Kasumi-1 (cell line): ENCODE results near the gene IFTAP.
"Not testable (repeated sequence)": the region's sequence is repeated elsewhere in the genome, so short reads cannot be mapped to it uniquely, and the experiment has no call there.

Source experiments
- DNase-seq, 2 experiments: peaks; one replicate each; lab custom pipeline; 2025; lab: John Stamatoyannopoulos, UW

IFTAP gene, protein sequence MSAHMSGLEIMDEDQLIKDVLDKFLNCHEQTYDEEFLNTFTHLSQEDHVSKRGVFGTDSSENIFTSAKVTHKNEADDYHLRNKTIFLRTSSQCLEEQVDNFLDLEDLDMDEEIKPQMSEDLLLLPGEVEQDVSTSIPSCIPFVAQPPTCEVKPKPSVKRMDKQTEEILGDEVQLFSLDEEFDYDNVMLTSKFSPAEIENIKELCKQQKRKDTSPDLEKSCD

DNA sequence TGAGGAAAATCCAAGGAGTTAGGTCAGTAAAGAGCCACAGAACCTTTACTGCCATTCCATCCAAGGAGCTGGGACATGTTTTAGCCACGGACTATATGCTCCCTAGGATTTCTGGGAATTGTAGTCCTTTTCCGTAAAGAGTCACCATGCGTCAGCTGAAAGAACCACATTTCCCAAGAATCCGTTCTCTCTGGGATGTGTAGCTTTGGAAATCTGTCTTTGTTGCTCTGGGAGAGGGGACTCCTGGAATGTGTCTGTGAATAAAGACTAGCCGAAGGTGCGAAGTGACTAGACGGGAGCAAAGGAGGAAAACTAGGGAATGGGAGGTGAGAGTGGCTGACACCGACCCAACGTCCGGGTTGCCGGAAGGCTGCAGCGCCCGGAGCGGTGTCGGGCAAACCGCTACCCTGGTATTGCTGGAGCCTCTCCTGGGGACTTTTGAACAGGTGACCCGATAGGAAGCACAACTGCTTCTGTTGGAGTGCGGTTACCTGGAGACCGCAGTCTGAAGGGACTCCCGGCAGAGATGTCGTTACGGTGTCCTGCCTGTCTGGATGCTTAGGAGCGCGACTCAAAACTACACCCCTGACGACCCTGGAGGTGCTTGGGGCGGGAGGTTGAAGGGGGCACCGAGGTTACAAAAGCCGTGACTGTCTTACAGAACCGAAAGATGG lies at the start of gene IFTAP:
IFTAP (plus strand) TSS at position 187 of the 674 bp plus-strand sequence. CDS start 15,602 bp downstream, outside the sequence.
- DNase-seq: peak; percentile 96 to 99

- DNase-seq: no peak
Observed at GRCh38 chr11:36550385-36551115, 43.8 kb upstream of the IFTAP start.

DNA sequence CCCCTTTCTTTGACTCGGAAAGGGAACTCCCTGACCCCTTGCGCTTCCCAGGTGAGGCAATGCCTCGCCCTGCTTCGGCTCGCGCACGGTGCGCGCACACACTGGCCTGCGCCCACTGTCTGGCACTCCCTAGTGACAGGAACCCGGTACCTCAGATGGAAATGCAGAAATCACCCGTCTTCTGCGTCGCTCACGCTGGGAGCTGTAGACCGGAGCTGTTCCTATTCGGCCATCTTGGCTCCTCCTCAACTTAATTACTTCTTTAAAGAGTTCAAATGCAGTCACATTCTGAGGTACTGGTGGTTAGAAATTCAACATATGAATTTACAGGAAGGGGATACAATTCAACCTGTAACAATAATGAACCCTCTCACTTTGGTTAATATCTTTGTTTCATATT lies 36.9 kb upstream of the IFTAP start:
- DNase-seq: not testable (repeated sequence)

- DNase-seq: no peak
Observed at GRCh38 chr11:36557991-36558390, 36.3 kb upstream of the IFTAP start.

- no peak for DNase-seq
Observed at GRCh38 chr11:36558571-36559413, 35.5 kb upstream of the IFTAP start.

GRCh38 chr11:36564376-36565030 lies 29.8 kb upstream of the IFTAP start:
- DNase-seq: peak; percentile 71 to 87

DNA sequence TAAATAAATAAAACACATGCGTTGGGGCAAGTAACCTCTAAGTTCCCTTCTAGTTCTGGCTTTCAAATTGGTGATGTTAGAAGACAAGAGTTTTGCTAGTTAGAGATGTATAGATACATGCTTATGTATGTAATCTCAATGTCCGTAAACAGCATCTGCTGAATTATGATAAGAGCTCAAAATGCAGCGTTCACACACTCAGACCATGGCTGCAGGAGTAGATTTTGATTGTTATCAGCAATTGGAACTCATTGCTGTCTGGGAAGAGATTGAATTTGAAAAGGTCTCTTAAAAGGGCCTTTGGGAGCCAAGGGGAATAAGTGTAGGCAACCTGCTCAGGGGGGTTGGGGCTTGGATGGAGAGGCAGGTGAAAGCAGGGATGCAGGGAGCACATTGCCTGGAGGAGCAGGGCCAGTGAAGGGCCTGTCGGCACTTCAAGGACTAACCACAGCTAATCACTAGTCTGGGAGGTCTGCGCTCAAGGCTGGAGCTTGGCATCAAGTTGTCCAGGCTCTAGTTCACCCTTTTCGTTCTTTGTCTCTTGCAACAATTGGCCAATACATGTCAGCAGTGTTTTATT lies 29.2 kb upstream of the IFTAP start:
- no peak for DNase-seq

DNA sequence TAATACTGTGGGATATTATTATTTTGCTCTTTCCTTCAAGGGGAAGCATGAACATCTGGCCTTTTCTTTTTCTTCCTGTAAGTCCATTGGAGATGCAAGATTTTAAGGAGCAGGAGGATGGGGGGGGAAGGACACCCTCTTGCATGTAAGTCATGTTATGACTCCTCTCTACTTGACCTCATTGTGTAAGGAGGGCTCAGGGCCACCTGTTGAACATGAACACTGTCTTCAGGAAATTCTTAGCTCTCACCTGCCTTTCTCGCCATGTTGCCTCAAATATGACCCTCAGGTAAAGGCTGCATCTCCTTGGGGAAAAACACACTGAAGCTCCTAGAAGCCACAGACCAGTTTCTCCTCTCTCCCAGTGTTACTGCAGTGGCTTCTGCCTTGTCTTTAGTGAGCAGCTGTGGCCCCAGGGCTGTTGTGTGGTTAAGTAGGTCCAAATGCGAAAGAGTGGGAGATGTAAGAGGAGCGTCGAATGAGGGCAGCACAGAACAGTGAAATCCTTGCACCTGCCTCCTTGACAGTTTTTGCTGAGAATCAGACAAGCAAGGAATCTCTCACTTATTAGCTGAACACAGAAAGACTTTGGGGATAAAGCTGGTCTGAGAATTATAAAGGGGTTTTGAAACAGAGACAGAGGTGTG lies 27.8 kb upstream of the IFTAP start:
- no peak for DNase-seq

- no peak for DNase-seq
Observed at GRCh38 chr11:36567694-36568093, 26.6 kb upstream of the IFTAP start, which contains the start of gene RAG1. RAG1 (plus strand) TSS chr11:36568007; CDS start chr11:36573305, 5,298 bp downstream.

DNA sequence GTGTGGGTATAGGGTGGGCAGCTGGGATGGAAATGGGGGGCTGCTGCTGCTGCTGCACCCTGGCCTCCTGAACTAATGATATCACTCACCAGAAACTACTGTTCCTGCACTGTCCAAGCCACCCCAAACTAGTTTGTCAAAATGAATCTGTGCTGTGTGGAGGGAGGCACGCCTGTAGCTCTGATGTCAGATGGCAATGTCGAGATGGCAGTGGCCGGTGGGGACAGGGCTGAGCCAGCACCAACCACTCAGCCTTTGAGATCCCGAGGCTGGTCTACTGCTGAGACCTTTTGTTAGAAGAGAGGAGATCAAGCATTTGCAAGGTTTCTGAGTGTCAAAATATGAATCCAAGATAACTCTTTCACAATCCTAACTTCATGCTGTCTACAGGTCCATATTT lies 25.2 kb upstream of the IFTAP start:
- no peak for DNase-seq

DNA sequence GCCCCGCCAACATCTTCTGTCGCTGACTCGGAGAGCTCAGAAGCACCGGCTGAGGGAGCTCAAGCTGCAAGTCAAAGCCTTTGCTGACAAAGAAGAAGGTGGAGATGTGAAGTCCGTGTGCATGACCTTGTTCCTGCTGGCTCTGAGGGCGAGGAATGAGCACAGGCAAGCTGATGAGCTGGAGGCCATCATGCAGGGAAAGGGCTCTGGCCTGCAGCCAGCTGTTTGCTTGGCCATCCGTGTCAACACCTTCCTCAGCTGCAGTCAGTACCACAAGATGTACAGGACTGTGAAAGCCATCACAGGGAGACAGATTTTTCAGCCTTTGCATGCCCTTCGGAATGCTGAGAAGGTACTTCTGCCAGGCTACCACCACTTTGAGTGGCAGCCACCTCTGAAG lies 19.8 kb upstream of the IFTAP start:
- DNase-seq: no peak

DNA sequence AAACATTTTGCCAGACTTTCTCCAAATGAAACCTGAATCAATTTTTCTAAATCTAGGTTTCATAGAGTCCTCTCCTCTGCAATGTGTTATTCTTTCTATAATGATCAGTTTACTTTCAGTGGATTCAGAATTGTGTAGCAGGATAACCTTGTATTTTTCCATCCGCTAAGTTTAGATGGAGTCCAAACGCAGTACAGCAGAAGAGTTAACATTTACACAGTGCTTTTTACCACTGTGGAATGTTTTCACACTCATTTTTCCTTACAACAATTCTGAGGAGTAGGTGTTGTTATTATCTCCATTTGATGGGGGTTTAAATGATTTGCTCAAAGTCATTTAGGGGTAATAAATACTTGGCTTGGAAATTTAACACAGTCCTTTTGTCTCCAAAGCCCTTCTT lies 16.9 kb upstream of the IFTAP start:
- no peak for DNase-seq

DNA sequence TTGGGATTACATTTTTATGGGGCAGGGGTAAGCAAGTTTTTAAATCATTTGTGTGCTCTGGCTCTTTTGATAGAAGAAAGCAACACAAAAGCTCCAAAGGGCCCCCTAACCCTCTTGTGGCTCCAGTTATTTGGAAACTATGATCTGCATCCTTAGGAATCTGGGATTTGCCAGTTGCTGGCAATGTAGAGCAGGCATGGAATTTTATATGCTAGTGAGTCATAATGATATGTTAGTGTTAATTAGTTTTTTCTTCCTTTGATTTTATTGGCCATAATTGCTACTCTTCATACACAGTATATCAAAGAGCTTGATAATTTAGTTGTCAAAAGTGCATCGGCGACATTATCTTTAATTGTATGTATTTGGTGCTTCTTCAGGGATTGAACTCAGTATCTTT lies 16.4 kb upstream of the IFTAP start:
- DNase-seq: no peak

GRCh38 chr11:36578458-36578857 lies 15.8 kb upstream of the IFTAP start:
- no peak for DNase-seq

DNA sequence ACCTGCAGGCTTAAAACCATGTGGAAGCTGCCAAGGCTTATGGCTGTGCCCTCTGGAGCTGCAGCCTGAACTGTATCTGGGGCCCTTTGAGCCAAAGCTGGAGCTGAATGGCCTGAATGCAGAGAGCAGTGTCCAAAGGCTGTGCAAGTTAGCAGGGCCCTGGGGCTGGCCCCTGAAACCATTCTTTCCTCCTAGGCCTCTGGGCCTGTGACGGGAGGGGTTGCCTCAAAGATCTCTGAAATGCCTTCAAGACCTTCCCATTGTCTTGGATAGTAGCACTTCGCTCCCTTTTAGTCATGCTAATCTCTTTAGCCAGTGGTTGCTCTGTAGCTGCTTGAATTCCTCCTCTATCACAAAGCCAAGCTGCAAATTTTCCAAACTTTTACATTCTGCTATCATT lies 12.8 kb upstream of the IFTAP start:
- no peak for DNase-seq

DNA sequence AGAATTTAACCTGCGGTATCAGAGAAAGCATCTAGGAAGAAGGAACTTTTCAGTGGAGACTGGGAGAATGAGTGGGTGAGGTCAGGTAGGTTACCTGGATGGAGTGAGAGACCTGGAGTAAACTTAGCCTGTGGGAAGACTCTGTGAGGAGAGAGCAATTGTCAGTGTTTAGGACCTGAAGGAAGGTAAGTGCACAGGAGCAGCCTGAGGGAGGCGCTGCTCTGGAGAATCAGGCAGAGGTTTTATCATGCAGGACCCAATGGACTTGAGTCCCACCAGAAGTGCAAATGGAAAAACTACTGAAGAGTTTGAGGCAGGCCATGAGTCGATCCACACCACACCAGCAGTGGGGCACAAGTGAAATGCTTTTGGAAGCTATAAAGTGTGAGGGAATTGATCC lies 10.6 kb upstream of the IFTAP start:
- no peak for DNase-seq

- DNase-seq: peak in 1 of 2 experiments; percentile 22
Observed at GRCh38 chr11:36586543-36586942, 7.8 kb upstream of the IFTAP start.

DNA sequence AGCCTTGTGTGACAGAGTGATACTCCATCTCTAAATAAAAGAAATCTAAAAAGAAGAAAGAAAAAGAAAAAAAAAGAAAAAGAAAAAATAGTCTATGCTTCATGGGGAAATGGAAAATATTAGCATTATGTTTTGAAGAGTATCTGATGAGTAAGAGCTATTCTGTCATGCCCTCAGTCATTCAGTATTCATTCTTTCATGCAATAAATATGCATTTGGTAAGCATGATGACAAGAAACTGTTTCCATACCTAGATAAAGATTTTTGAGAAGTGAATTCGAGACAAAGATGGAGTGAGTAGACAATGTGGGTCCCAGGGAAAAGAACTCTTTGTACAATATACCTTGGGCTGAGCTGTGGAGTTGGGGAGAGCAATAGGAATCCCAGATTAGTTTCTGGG lies 6.2 kb upstream of the IFTAP start:
- no peak for DNase-seq

DNA sequence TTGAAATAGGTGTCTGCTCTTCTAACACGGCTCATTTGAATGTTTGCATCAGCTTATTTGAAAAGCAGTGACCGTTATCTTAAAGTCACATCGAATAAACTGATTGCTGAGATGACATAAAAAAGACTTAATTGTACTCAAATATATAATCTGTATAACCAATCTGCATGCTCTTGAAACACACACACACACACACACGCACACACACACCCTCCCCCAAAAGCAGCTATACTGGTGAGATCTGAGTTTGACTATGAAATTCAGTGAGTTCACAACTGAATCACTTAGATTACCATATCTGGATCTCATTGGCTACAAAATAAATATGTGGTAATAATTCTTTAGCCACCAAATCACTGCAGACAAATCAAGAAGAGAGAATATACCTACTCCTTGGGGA lies 3.8 kb upstream of the IFTAP start:
- no peak for DNase-seq

- no peak for DNase-seq
Observed at GRCh38 chr11:36591433-36591832, 2.9 kb upstream of the IFTAP start.

- no peak for DNase-seq
Observed at GRCh38 chr11:36596880-36597279, 2.6 kb downstream of the IFTAP start.
